ENCODE results near the gene TLDC2.

The TLDC2 gene

DNA sequence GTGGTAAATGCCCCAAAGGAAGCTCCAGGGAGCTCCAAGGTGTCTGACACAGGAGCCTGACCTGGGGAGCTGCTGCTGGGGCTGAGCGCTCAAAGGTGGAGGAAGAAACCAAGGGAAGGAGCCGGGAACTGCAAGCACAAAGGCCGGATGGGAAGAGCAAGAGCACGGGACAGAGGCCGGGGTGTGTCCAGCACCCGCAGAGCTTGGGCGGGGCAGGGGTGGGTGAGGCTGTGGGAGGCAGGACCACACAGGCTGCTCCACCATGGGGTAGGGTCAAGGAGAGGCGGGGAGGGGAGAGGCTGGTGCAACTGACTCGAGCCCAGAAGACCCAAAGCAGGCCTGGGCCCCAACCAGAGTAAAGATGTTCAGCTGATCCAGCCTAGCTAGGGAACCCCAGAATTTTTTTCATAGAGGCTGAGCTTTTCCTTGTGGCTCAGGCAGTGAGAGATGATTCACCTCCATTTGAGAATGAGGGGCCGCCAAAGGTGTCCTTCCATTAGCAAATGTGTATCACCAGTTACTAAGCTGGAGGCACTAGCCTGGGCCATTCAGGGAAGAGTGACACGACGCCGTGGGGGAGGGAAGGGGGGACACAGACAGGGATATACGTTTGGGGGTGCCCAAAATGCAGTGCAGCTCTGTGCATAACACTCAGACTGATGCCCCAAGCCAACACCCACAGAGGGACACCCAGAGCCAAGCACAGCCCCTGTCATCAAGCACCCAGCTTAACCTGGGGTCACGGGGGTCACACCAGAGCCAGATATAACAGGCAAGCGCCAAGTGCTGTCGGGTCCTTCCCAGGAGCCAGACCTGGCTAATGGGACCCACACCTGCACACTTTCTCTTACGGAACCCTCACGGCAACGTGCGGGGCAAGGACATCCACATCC, 21.3 kb upstream of the TLDC2 start:
- peaks cover 4% of the 10 kb centered on the region for H3K36me3 ChIP-seq (ENCODE audit: control insufficient read depth, insufficient read depth, low read length)
- peaks cover 22% of the 10 kb centered on the region for H3K4me1 ChIP-seq (ENCODE audit: control insufficient read depth, insufficient read depth, low read length)
- no peaks in the 10 kb centered on the region for H3K9me3 ChIP-seq (ENCODE audit: control insufficient read depth, insufficient read depth, low read length)
- H3K4me3 ChIP-seq (ENCODE audit: low read depth, low read length): no peak overlapping the region
- H3K27me3 ChIP-seq (ENCODE audit: control insufficient read depth, insufficient read depth, low read length): no peaks in the 10 kb centered on the region
- H3K9ac ChIP-seq (ENCODE audit: low read depth, low read length): no peak overlapping the region

DNA sequence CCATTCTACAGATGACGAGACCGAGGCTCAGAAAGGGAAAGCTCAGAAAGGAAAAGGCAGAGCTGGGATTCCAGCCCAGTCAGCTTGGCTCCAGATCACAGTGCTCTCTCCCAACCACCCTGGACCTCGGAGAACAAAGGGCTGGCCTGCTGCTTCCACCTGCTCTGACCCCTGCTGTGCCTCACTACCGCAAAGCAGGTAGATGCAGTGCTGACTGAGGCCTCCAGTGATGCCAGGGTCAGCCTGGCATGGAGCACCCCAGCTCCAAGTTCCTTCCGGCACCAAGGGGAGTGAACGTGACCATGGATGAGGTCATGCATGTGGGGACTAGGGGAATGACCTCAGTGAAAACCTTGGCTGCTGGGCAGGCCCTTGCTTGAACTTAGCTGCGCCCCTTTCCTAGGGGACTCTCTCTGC, 20.7 kb upstream of the TLDC2 start:
- Histone ChIP-seq H3K9me3 (ENCODE audit: control insufficient read depth, insufficient read depth, low read length) (no peaks in the 10 kb centered on the region), H3K9ac (ENCODE audit: low read depth, low read length) (no peak overlapping the region), H3K4me1 (ENCODE audit: control insufficient read depth, insufficient read depth, low read length) (peaks cover 28% of the 10 kb centered on the region), H3K4me3 (ENCODE audit: low read depth, low read length) (no peak overlapping the region), H3K36me3 (ENCODE audit: control insufficient read depth, insufficient read depth, low read length) (peaks cover 6% of the 10 kb centered on the region), H3K27me3 (ENCODE audit: control insufficient read depth, insufficient read depth, low read length) (no peaks in the 10 kb centered on the region)

DNA sequence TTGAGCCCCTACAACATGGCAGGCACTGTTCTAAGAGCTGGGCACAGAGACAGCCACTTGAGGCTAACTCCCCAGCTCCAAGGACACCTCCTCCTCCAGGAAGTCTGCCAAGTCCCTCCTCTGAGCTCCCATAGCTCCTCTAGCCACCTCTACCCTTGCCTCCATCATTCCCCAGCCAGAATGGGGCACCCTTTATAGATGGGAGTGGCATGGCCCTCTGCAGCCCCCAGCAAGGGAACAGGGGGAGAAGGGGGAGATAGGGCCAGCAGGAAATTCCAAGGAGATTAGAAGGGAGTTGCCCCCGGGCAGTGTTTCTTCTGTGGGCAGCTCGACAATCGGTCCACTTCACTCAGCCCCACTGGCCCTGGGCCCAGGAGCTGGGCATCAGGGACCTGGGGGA, 19.7 kb upstream of the TLDC2 start:
- Histone ChIP-seq H3K36me3 (ENCODE audit: control insufficient read depth, insufficient read depth, low read length) (peaks cover 10% of the 10 kb centered on the region), H3K9ac (ENCODE audit: low read depth, low read length) (no peak overlapping the region), H3K9me3 (ENCODE audit: control insufficient read depth, insufficient read depth, low read length) (no peaks in the 10 kb centered on the region), H3K4me3 (ENCODE audit: low read depth, low read length) (no peak overlapping the region), H3K27me3 (ENCODE audit: control insufficient read depth, insufficient read depth, low read length) (no peaks in the 10 kb centered on the region), H3K4me1 (ENCODE audit: control insufficient read depth, insufficient read depth, low read length) (peaks cover 33% of the 10 kb centered on the region)

DNA sequence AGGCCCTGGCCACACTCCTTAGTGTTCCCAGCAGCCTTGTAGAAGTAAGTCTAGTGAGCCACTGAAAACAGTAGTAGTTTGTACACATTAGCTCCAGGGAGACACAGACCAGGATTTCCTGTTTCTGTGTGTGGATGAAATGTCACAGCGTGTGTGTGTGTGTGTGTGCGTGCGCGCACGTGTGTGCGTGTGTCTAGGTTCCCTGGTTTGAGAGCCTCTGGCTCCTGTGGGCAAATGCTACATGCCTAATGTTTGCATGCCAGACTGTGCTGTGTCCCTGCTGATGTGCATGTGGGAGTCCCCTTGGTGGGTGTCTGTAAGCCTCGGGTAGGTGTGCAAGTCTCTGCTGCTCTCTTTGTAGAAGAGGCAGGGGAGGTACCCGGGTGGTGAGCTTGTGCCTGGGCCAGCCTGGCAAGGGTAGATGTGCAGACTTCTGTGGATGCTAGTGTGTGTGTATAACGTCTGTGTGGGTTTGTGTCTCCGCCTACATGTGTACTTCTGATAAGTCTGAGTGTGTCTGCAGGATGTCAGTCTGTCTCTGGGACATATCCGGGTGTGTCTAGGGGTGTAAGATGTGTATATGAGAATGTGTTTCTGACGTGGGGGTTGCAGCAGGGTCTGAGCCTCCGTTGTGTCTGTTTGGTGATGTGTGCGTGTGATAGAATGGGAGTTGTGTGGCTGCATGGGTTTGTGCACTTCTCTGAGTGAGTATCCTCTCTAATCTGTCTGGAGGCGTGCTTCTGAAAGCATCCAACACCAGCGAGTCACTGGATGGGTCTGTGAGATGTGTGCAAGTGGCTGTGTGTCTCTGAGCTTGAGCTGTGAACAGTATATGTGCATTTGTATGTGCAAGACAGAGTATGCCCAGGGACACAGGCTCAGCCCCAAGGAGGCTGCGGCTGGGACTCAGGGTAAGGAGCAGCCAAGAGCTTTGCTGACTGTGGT, 19.0 kb upstream of the TLDC2 start:
- Histone ChIP-seq H3K36me3 (ENCODE audit: control insufficient read depth, insufficient read depth, low read length) (peaks cover 12% of the 10 kb centered on the region), H3K4me1 (ENCODE audit: control insufficient read depth, insufficient read depth, low read length) (peaks cover 41% of the 10 kb centered on the region), H3K9ac (ENCODE audit: low read depth, low read length) (no peak overlapping the region), H3K27me3 (ENCODE audit: control insufficient read depth, insufficient read depth, low read length) (no peaks in the 10 kb centered on the region), H3K9me3 (ENCODE audit: control insufficient read depth, insufficient read depth, low read length) (no peaks in the 10 kb centered on the region), H3K4me3 (ENCODE audit: low read depth, low read length) (no peak overlapping the region)

DNA sequence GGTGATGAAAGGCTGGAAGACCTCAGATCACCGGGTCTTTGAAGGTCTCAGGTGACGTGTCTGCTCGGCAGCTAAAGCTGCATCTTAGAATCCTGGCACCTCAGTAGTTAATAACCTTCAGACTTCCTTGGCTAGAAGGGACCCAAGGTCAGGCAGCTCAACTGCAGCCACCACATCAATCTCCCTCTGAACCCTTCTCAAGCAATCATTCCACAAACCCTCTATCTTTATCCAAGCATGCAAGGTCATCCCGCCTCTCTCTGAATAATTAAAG, 16.7 kb upstream of the TLDC2 start:
- no peak overlapping the region for H3K4me3 ChIP-seq (ENCODE audit: low read depth, low read length)

DNA sequence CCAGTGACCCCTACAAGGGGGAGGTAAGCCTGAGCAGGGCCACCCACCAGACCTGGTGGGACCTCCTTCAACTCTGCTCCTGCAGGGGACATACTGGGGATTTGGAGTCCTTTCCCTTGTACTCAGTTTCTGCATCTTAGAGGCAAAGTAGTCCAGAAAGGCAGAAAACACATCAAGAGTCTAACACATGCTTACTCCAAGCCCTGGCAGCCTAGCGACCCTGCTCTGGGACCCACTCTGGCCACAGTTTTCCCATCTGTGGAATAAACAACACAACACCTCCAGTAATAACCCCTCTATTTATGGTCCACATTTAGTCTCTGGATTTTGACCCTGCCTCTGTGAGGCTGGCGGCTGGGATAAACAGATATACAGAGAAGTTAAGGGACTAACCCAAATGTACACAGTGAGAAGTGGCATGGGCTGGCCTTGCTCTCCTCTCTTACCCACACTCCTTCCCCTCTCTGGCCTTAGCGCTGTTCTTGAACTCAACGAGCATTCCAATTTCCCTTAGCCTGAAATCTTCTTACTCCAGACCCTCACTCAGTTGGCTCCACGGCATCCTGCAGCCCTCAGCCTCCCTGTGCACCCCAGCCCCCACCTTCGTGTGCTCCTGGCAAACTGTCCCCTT, 16.1 kb upstream of the TLDC2 start:
- Histone ChIP-seq H3K4me3 (ENCODE audit: low read depth, low read length) (no peak overlapping the region), H3K27me3 (ENCODE audit: control insufficient read depth, insufficient read depth, low read length) (no peaks in the 10 kb centered on the region), H3K9ac (ENCODE audit: low read depth, low read length) (no peak overlapping the region), H3K9me3 (ENCODE audit: control insufficient read depth, insufficient read depth, low read length) (no peaks in the 10 kb centered on the region), H3K4me1 (ENCODE audit: control insufficient read depth, insufficient read depth, low read length) (peaks cover 32% of the 10 kb centered on the region), H3K36me3 (ENCODE audit: control insufficient read depth, insufficient read depth, low read length) (peaks cover 10% of the 10 kb centered on the region)

More for the DNA sequence above, 16.7 kb upstream of the TLDC2 start:
- Histone ChIP-seq H3K4me1 (ENCODE audit: control insufficient read depth, insufficient read depth, low read length) (peaks cover 35% of the 10 kb centered on the region), H3K9ac (ENCODE audit: low read depth, low read length) (peak overlapping the region; percentile 16), H3K9me3 (ENCODE audit: control insufficient read depth, insufficient read depth, low read length) (no peaks in the 10 kb centered on the region), H3K27me3 (ENCODE audit: control insufficient read depth, insufficient read depth, low read length) (no peaks in the 10 kb centered on the region), H3K36me3 (ENCODE audit: control insufficient read depth, insufficient read depth, low read length) (peaks cover 10% of the 10 kb centered on the region)

DNA sequence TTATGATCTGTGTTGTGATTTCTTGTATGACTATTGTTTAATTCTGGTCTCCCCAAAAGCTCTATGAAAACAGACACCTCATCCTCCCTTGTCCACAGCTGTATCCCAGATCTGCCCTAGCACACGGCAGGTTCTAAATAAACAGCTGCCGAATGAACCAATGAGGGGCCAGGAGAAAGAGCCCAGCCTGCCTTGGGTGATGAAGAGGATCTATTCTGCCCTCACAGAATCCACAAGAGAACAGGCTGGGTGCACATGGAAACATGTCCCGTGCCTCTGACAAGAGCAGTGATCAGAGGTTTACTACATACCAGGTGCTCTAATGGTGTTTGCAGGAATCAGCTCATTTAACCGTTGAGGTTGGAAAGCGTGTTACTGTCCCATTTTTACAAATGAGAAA, 15.6 kb upstream of the TLDC2 start:
- Histone ChIP-seq H3K9me3 (ENCODE audit: control insufficient read depth, insufficient read depth, low read length) (no peaks in the 10 kb centered on the region), H3K9ac (ENCODE audit: low read depth, low read length) (no peak overlapping the region), H3K4me1 (ENCODE audit: control insufficient read depth, insufficient read depth, low read length) (peaks cover 32% of the 10 kb centered on the region), H3K36me3 (ENCODE audit: control insufficient read depth, insufficient read depth, low read length) (peaks cover 10% of the 10 kb centered on the region), H3K4me3 (ENCODE audit: low read depth, low read length) (no peak overlapping the region), H3K27me3 (ENCODE audit: control insufficient read depth, insufficient read depth, low read length) (no peaks in the 10 kb centered on the region)

DNA sequence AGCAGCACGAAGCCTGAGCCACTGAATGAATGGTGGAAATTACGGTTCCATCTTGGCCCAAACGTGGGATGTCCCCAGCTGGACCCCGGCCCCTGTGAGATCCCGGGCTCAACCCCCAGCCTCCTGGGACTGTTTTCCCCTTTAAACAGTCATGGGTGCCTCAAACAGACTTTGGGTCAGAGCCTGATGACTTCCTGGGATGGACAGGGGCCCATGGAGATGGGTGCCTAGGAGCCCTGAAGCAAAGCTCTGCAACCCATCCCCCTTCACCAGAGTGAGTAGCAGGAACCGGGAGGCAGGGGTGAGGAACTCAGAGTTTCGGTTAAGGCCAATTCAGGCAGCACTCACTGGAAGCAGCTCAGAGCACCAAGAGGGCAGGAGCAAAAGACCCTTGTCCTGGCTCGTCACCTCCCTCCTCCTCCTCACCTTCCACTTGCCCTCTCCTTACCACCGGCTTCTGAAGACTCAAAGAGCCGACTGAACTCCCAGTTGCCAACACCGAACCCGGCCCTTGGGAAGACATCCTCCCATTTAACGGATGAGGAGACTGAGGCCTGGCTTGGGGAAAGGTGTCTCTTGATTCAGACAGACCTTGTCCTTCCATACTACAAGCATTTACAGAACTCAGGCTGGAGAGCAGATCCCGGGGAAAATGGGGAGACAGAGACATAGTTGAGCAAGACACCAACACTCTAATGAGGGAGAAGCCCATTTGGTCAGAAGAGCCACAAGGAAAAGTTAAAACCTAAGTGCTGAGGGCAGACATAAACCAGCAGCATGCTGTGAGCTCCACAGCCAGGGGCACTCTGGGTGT, 14.9 kb upstream of the TLDC2 start:
- peaks cover 10% of the 10 kb centered on the region for H3K36me3 ChIP-seq (ENCODE audit: control insufficient read depth, insufficient read depth, low read length)
- no peaks in the 10 kb centered on the region for H3K9me3 ChIP-seq (ENCODE audit: control insufficient read depth, insufficient read depth, low read length)
- no peak overlapping the region for H3K9ac ChIP-seq (ENCODE audit: low read depth, low read length)
- peaks cover 5% of the 10 kb centered on the region for H3K27me3 ChIP-seq (ENCODE audit: control insufficient read depth, insufficient read depth, low read length)
- H3K4me3 ChIP-seq (ENCODE audit: low read depth, low read length): peak overlapping the region; percentile 64
- H3K4me1 ChIP-seq (ENCODE audit: control insufficient read depth, insufficient read depth, low read length): peaks cover 34% of the 10 kb centered on the region

DNA sequence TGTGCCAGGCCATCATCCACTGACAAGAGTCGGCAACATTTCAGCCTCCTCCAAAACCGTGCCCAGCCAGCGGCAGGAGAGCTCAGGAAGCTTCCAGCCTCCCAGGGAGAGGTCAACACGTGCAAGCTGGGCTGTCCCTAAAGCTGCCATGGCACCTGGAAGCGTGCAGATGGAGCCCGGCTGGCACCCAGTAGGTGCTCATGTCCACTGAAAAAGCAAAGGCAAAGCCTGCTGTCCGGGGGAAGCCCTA, 14.4 kb upstream of the TLDC2 start:
- Histone ChIP-seq H3K4me1 (ENCODE audit: control insufficient read depth, insufficient read depth, low read length) (peaks cover 34% of the 10 kb centered on the region), H3K27me3 (ENCODE audit: control insufficient read depth, insufficient read depth, low read length) (peaks cover 5% of the 10 kb centered on the region), H3K9me3 (ENCODE audit: control insufficient read depth, insufficient read depth, low read length) (no peaks in the 10 kb centered on the region), H3K36me3 (ENCODE audit: control insufficient read depth, insufficient read depth, low read length) (peaks cover 10% of the 10 kb centered on the region), H3K9ac (ENCODE audit: low read depth, low read length) (no peak overlapping the region), H3K4me3 (ENCODE audit: low read depth, low read length) (peak overlapping the region; percentile 64)

DNA sequence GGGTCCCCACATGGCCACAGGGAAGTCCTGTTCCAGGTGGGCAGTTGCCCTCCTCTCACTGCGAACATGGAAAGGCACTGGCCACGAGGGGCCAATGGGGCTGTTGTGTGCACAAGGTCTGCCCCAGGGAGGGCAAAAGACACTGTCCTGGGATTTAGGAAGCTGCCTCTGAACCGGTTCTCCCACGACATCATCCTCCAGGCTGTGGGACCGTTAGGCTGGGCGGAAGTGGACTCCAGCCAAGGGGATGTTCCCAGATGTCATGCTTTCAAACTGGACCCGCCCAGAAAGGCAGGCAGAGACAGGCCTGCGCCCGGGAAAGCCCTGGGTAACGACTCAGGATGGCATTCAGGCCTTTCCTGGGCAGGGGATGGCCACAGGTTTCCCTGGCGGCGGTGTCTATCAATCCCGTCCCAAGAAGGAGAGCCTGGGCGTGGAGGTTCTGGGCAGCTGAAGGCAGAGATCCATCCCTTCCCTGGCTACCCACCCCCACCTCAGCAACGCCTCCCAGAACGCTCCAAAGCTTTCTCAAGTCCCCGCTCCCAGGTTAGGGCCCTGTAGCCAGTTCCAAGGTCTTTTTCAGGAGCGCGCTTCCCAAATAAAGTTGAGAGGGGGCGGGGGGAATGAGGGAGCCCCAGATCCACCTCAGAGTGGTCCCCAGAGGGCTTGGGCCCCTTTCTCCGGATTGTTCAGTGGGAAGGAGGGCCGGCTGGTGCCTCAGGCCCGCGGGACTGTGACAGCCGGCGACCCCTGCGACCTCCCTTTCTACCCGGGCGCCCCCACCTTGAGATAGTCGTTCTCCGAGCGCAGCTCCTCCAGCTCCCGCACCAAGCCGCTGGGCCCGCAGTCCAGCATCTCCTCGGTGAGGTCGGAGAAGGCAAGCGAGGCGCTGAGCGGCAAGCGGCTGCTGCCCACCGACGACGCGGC, 13.8 kb upstream of the TLDC2 start:
- Histone ChIP-seq H3K9me3 (ENCODE audit: control insufficient read depth, insufficient read depth, low read length) (no peaks in the 10 kb centered on the region), H3K4me3 (ENCODE audit: low read depth, low read length) (peak overlapping the region; percentile 64), H3K9ac (ENCODE audit: low read depth, low read length) (peak overlapping the region; percentile 70), H3K36me3 (ENCODE audit: control insufficient read depth, insufficient read depth, low read length) (peaks cover 10% of the 10 kb centered on the region), H3K4me1 (ENCODE audit: control insufficient read depth, insufficient read depth, low read length) (peaks cover 34% of the 10 kb centered on the region), H3K27me3 (ENCODE audit: control insufficient read depth, insufficient read depth, low read length) (peaks cover 5% of the 10 kb centered on the region)
